PC-3 (cell line): ENCODE data around the gene PTBP2. TPM values are rescaled to one million over a fixed set of nuclear protein-coding genes. Genes with fewer than 3 reads are reported as not detected.

ENCODE experiments used
- ATAC-seq: fragments of 200-7000 bp; cut with Tn5 transposase; 2 replicates; pipeline ENCODE4 v1.9.1; 2020; ENCODE audit warnings: mild to moderate bottlenecking, moderate library complexity
- BruUV-seq: library from RNA; stranded (reverse); fragments of 400-500 nt; replicated peaks from 2 replicates; lab custom pipeline; 2021; lab: Mats Ljungman, UMichigan
- CTCF ChIA-PET: fragments of 300-600 bp; sonication (Branson Sonifier 250); formaldehyde crosslinking; loops from one replicate; lab custom pipeline; 2022; ENCODE audit warnings: antibody characterized with exemption; lab: Charles Lee
- POLR2A ChIA-PET: fragments of 300-600 bp; sonication (Branson Sonifier 250); formaldehyde crosslinking; loops from one replicate; lab custom pipeline; 2022; ENCODE audit warnings: antibody characterized with exemption; ENCODE audit not compliant: unreplicated experiment; lab: Charles Lee
- DNase-seq: peaks from one replicate; pipeline ENCODE4 v3.0.0-alpha.2; 2015
- H2AFZ ChIP-seq: fragments of 300-600 bp; sonication (generic); 2 replicates; pipeline ENCODE4 v1.6.0; 2016; ENCODE audit warnings: antibody characterized with exemption, low read length
- H3F3A ChIP-seq: fragments of 300-600 bp; sonication (generic); one replicate; pipeline ENCODE4 v1.6.0; 2017; ENCODE audit warnings: antibody characterized with exemption, low read length, control low read depth, mild to moderate bottlenecking; ENCODE audit not compliant: unreplicated experiment
- H3K27ac ChIP-seq: fragments of 300-600 bp; sonication (generic); 2 replicates; pipeline ENCODE4 v1.5.1; 2016; ENCODE audit warnings: mild to moderate bottlenecking, low read length
- H3K27me3 ChIP-seq: fragments of 300-600 bp; sonication (generic); 2 replicates; pipeline ENCODE4 v1.6.1; 2016; ENCODE audit warnings: low read length, mixed read lengths
- H3K36me3 ChIP-seq: fragments of 300-600 bp; sonication (generic); 2 replicates; pipeline ENCODE4 v1.6.1; 2016; ENCODE audit warnings: low read depth, mixed run types, low read length, mixed read lengths
- H3K4me1 ChIP-seq: fragments of 300-600 bp; sonication (generic); 2 replicates; pipeline ENCODE4 v1.5.1; 2016; ENCODE audit warnings: low read length; ENCODE audit not compliant: insufficient read depth
- H3K4me2 ChIP-seq: fragments of 300-600 bp; sonication (generic); 2 replicates; pipeline ENCODE4 v1.6.0; 2016; ENCODE audit warnings: low read length
- H3K4me3 ChIP-seq: fragments of 300-600 bp; sonication (generic); 2 replicates; pipeline ENCODE4 v1.5.1; 2016; ENCODE audit warnings: mild to moderate bottlenecking, low read length, mixed read lengths
- H3K79me2 ChIP-seq: fragments of 300-600 bp; sonication (generic); 2 replicates; pipeline ENCODE4 v1.6.1; 2017; ENCODE audit warnings: low read length, mixed read lengths
- H3K9ac ChIP-seq: fragments of 300-600 bp; sonication (generic); 2 replicates; pipeline ENCODE4 v1.6.0; 2016; ENCODE audit warnings: mild to moderate bottlenecking, low read length
- H3K9me2 ChIP-seq: fragments of 300-600 bp; sonication (generic); replicated peaks from 2 replicates; pipeline ENCODE4 v1.6.1; 2016; ENCODE audit warnings: mixed run types, low read length, mixed read lengths
- H3K9me3 ChIP-seq: fragments of 300-600 bp; sonication (generic); 2 replicates; pipeline ENCODE4 v1.6.1; 2016; ENCODE audit warnings: low read length, mixed read lengths
- H4K20me1 ChIP-seq: fragments of 300-600 bp; sonication (generic); 2 replicates; pipeline ENCODE4 v1.6.1; 2016; ENCODE audit warnings: low read length, mixed read lengths
- EZH2 ChIP-seq: fragments of 300-600 bp; sonication (generic); IDR thresholded peaks from one replicate; pipeline ENCODE4 v1.6.1; 2017; ENCODE audit warnings: antibody characterized with exemption, mild to moderate bottlenecking, low read length; ENCODE audit not compliant: unreplicated experiment
- EZH2phosphoT487 ChIP-seq: fragments of 300-600 bp; sonication (generic); IDR thresholded peaks from 2 replicates; pipeline ENCODE4 v1.6.1; 2018; ENCODE audit warnings: mild to moderate bottlenecking, antibody characterized with exemption, low read length, borderline replicate concordance
- intact Hi-C: fragments of 100-400 bp; cut with micrococcal nuclease; formaldehyde crosslinking; loops from 2 replicates; pipeline ENCODE4 v1.9.0; 2023
- total RNA-seq: library from RNA; depleted of rRNA; stranded (reverse); fragments of >200 nt; gene quantifications from 2 replicates; pipeline ENCODE4 v1.2.3, GENCODE V29; 2014
- TF ChIP-seq, protein P1 (sequence below): fragments of 300-600 bp; sonication (generic); conservative IDR thresholded peaks from 2 replicates; pipeline ENCODE4 v1.5.1; 2017; ENCODE audit warnings: antibody characterized with exemption, low read depth, mild to moderate bottlenecking, low read length

Gene PTBP2
- total RNA-seq, 1 experiment from 2014 or later, result 18.6 TPM

DNA sequence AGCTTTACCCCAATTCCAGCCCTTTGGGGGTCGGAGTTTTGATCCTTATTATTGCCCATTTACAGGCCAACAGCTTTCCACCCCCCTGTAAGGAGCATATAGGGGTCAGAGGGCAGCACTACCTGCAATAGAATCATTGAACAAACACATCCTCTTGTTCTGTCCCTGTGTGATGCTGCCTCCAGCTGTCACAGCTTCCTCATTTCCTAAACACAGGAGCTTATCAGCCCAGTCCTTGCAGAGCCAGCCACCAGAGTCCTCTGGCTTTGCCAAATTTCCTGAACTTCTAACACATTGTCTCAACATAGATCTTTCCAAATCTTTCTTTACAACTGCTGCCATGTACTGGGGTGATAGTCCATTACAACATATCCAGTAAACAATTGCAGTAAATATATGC lies 32.8 kb upstream of the PTBP2 start:
- Histone ChIP-seq H3K36me3 (no peaks in the 10 kb centered on the region), H3K4me1 (no peaks in the 10 kb centered on the region), H2AFZ (no peak overlapping the region), H3K4me3 (no peak overlapping the region), H3F3A (no peaks in the 10 kb centered on the region), H3K9me3 (no peaks in the 10 kb centered on the region), H3K27ac (no peak overlapping the region), H3K9me2 (no peaks in the 10 kb centered on the region), H3K79me2 (no peaks in the 10 kb centered on the region), H3K27me3 (no peaks in the 10 kb centered on the region), H3K4me2 (no peak overlapping the region), H4K20me1 (no peaks in the 10 kb centered on the region), H3K9ac (no peak overlapping the region)
- ATAC-seq (no peak), DNase-seq (no peak)
- no TSS peak for BruUV-seq
- CTCF ChIA-PET, result no interaction called here
- intact Hi-C loops, result no loop called here
- POLR2A ChIA-PET, result interaction anchor here (0.5 kb wide), 1 partner anchor 363 kb away, joined by 15 read pairs; no protein-coding TSS in a partner anchor
- no peak for TF ChIP-seq EZH2

DNA sequence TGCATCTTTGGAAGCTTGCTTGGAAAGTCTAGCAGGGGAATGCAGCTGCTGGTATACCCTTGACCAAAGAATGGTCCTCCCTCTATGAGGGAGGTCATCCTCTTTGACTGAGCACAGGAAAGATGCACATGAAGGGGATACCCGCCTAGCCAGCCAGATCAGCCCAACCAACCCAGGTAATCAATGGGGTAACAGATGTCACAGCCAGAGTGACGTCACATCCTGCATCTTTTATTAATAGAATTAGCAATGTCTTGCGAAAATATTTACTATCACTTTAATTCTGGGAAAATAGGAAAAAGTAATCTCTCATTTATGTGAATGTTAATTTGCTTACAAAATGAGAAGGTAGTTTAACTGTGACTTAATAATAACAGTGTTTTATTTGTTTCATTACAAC lies 25.6 kb upstream of the PTBP2 start:
- Histone ChIP-seq H4K20me1 (no peaks in the 10 kb centered on the region), H3K9me2 (no peaks in the 10 kb centered on the region), H3K4me1 (no peaks in the 10 kb centered on the region), H2AFZ (no peak overlapping the region), H3K4me3 (no peak overlapping the region), H3K36me3 (no peaks in the 10 kb centered on the region), H3F3A (no peaks in the 10 kb centered on the region), H3K9ac (no peak overlapping the region), H3K9me3 (no peaks in the 10 kb centered on the region), H3K4me2 (no peak overlapping the region), H3K79me2 (no peaks in the 10 kb centered on the region), H3K27ac (no peak overlapping the region), H3K27me3 (no peaks in the 10 kb centered on the region)
- no TSS peak for BruUV-seq
- ATAC-seq, result no peak
- intact Hi-C loops, result no loop called here
- ChIA-PET POLR2A (no interaction called here), CTCF (no interaction called here)
- TF ChIP-seq EZH2phosphoT487 (no peak), EZH2 (no peak)
- TF ChIP-seq, protein P1, sequence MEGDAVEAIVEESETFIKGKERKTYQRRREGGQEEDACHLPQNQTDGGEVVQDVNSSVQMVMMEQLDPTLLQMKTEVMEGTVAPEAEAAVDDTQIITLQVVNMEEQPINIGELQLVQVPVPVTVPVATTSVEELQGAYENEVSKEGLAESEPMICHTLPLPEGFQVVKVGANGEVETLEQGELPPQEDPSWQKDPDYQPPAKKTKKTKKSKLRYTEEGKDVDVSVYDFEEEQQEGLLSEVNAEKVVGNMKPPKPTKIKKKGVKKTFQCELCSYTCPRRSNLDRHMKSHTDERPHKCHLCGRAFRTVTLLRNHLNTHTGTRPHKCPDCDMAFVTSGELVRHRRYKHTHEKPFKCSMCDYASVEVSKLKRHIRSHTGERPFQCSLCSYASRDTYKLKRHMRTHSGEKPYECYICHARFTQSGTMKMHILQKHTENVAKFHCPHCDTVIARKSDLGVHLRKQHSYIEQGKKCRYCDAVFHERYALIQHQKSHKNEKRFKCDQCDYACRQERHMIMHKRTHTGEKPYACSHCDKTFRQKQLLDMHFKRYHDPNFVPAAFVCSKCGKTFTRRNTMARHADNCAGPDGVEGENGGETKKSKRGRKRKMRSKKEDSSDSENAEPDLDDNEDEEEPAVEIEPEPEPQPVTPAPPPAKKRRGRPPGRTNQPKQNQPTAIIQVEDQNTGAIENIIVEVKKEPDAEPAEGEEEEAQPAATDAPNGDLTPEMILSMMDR, result no peak
- DNase-seq, result no peak

DNA sequence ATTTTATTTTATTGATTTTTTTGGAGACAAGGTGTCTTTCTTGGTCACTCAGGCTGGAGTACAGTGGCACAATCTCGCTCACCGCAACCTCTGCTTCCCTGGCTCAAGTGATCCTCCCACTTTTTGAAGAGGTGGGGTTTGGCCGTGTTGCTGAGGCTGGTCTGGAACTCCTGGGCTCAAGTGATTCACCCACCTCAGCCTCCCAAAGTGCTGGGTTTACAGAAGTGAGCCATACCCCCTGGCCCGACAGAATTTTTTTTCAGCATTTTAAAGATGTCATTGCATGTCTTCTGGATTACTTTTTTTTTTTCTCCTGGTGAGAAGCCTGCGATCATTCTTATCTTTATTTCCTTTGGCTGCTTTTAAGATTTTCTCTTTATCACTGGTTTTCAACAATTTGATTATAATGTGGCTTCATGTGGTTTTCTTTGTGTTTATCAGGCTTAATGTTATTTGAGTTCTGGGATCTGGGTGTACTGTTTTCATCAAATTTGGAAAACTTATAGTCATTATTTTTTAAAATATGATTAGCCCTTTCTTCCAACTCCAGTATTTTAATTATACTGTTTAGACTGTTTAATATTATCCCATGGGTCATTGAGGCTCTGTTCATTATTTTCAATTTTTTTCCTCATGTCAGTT lies 23.1 kb upstream of the PTBP2 start:
- Histone ChIP-seq H3K27ac (no peak overlapping the region), H3K79me2 (no peaks in the 10 kb centered on the region), H3K4me3 (no peak overlapping the region), H3K4me1 (no peaks in the 10 kb centered on the region), H2AFZ (no peak overlapping the region), H3K36me3 (no peaks in the 10 kb centered on the region), H3K9ac (no peak overlapping the region), H3K9me3 (no peaks in the 10 kb centered on the region), H3K9me2 (no peaks in the 10 kb centered on the region), H3F3A (no peaks in the 10 kb centered on the region), H3K27me3 (no peaks in the 10 kb centered on the region), H4K20me1 (no peaks in the 10 kb centered on the region), H3K4me2 (no peak overlapping the region)
- no peak for ATAC-seq
- intact Hi-C loops, result no loop called here
- CTCF ChIA-PET, result no interaction called here
- TF ChIP-seq EZH2phosphoT487, result no peak
- TF ChIP-seq, protein P1, result no peak
- TF ChIP-seq EZH2, result no peak
- no peak for DNase-seq
- POLR2A ChIA-PET, result interaction anchor here (0.6 kb wide), 1 partner anchor 250 kb away, joined by 4 read pairs; no protein-coding TSS in a partner anchor
- BruUV-seq, result no TSS peak
